ENCODE measurements around the gene SRA1. TPM values are rescaled to one million over a fixed set of nuclear protein-coding genes. Genes with fewer than 3 reads are reported as not detected.

The SRA1 gene
- total RNA-seq, 6 experiments from 2014 or later = 14.4 to 35.4 (median 18.6) TPM

- ATAC-seq (no peak), DNase-seq (no peak)
- Histone ChIP-seq H3K4me3 (no peak overlapping the region), H3K36me3 (peaks cover 0 to 21% (median 8%) of the 10 kb centered on the region in 4 donors), H3K4me1 (peaks cover 0 to 36% (median 18%) of the 10 kb centered on the region in 4 donors), H3K27ac (no peak overlapping the region), H3K9me3 (no peaks in the 10 kb centered on the region), H3K27me3 (no peaks in the 10 kb centered on the region)
- intact Hi-C loops (cut with DNase I) = no loop called here
- TF ChIP-seq, protein P1, sequence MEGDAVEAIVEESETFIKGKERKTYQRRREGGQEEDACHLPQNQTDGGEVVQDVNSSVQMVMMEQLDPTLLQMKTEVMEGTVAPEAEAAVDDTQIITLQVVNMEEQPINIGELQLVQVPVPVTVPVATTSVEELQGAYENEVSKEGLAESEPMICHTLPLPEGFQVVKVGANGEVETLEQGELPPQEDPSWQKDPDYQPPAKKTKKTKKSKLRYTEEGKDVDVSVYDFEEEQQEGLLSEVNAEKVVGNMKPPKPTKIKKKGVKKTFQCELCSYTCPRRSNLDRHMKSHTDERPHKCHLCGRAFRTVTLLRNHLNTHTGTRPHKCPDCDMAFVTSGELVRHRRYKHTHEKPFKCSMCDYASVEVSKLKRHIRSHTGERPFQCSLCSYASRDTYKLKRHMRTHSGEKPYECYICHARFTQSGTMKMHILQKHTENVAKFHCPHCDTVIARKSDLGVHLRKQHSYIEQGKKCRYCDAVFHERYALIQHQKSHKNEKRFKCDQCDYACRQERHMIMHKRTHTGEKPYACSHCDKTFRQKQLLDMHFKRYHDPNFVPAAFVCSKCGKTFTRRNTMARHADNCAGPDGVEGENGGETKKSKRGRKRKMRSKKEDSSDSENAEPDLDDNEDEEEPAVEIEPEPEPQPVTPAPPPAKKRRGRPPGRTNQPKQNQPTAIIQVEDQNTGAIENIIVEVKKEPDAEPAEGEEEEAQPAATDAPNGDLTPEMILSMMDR (IDR thresholded peaks at IDR 0.05) = no peak
- no peak for TF ChIP-seq POLR2A (IDR thresholded peaks at IDR 0.05)
- 36% methylated on average over 2 of the region's 2 CpGs for WGBS (ENCODE audit: insufficient coverage, low coverage, low lambda C conversion rate, missing lambda C conversion rate)
Observed at GRCh38 chr5:140554454-140554853, 2.8 kb downstream of the SRA1 start.

DNA sequence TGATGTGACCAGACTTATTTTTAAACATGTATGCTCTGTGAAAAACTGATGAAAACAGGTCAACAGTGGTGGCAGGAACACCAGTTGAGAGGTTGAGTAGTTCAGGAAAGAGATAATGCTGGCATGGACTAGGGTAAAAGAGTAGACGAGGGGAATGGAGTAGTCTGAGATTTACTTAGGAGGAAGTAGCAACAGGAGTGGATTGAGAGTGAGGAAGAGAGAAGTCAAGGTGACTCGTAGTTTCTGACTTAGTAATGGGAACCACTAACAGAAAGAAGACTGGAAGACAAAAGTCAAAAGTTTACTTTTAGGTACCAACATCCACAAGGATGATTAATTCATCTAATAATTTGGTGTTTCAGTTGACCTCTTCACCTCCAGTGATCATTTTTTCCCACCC, 3.6 kb downstream of the SRA1 start:
- WGBS (ENCODE audit: insufficient coverage, low coverage, low lambda C conversion rate, missing lambda C conversion rate) = 68% methylated on average over 2 of the region's 2 CpGs
- DNase-seq = no peak
- H3K9me3 ChIP-seq = no peaks in the 10 kb centered on the region
- intact Hi-C loops (cut with DNase I) = no loop called here
- H3K4me1 ChIP-seq = peaks cover 0 to 34% (median 21%) of the 10 kb centered on the region in 4 donors
- TF ChIP-seq, protein P1 (IDR thresholded peaks at IDR 0.05) = no peak
- no peak for TF ChIP-seq POLR2A (IDR thresholded peaks at IDR 0.05)
- no peak overlapping the region for H3K4me3 ChIP-seq
- ATAC-seq = no peak
- H3K36me3 ChIP-seq = peaks cover 0 to 25% (median 8%) of the 10 kb centered on the region in 4 donors
- H3K27me3 ChIP-seq = no peaks in the 10 kb centered on the region
- no peak overlapping the region for H3K27ac ChIP-seq

DNA sequence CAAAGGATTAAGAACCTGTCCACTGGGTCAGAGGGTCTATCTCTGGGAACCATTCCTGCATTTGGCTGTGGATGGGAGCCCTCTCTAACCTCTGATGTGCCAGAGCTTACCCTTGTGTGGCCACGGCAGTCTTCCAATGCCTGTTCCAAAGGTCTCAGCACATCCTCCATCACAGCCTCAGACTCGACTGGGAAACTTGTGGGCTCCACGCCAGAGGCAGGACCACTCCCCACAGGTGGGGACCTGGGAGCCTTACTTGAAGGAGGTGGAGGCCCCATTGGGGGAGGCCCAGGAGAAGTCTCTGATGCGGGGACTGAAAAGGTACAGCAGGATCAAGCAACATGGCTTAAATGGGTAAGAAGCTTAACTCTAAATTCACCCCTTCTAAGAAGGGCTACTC, 5.4 kb downstream of the SRA1 start:
- ATAC-seq (no peak), DNase-seq (no peak)
- no peaks in the 10 kb centered on the region for H3K9me3 ChIP-seq
- TF ChIP-seq POLR2A (IDR thresholded peaks at IDR 0.05) = no peak
- TF ChIP-seq, protein P1 (IDR thresholded peaks at IDR 0.05) = no peak
- H3K4me3 ChIP-seq = no peak overlapping the region
- peaks cover 0 to 33% (median 20%) of the 10 kb centered on the region in 4 donors for H3K4me1 ChIP-seq
- 100% methylated on average over 1 of the region's 4 CpGs for WGBS (ENCODE audit: insufficient coverage, low coverage, low lambda C conversion rate, missing lambda C conversion rate)
- H3K36me3 ChIP-seq = peaks cover 0 to 25% (median 8%) of the 10 kb centered on the region in 4 donors
- H3K27ac ChIP-seq = no peak overlapping the region
- intact Hi-C loops (cut with DNase I) = no loop called here
- H3K27me3 ChIP-seq = no peaks in the 10 kb centered on the region

DNA sequence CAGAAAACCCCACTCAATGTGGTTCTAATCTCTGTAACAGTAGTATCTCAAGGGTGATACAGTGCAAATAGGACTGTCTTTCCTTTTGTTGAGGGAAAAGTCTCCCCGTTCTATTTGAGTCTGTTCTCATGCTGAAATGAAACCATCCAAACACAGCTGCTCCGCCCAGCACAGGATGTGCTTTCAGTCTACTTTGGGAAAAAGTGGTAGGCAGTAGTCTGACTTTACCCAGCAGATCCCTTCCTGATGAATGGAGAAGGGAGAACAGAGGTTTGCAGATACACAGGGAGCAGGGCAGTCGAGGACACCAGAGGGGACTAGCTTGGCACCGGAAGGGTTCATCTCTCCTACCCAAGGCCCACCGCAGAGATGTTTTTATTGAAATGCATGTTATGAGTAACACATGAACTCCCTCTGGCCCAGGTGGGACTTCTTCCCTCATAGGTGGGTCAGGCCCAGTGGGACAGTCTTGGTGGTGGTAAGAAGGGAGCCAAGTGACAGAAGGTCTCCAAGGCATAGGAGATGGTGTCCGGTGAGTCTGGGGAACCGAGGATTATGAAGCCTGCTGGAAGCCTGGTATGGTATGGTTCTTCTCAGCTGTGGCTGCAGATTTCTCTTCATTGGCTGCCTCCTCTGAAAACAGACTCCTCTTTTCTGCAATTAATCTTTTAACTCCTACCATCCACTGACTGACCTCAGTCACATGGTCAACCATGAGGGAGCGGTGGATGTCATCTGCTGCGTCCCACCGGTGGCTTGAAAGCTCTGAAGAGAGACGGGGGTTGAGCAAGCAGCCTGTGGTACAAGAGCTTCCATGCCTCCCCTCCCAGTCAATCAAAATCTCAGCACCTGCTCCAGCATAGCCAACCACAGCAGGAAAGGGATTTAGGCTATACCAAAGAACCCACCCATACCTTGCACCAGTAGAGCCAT, 6.9 kb downstream of the SRA1 start:
- WGBS (ENCODE audit: insufficient coverage, low coverage, low lambda C conversion rate, missing lambda C conversion rate) = 64% methylated on average over 5 of the region's 11 CpGs
- Histone ChIP-seq H3K27ac (peak overlapping the region; percentile 91 to 99 (median 94)), H3K27me3 (no peaks in the 10 kb centered on the region), H3K4me1 (peaks cover 0 to 35% (median 21%) of the 10 kb centered on the region in 4 donors), H3K9me3 (no peaks in the 10 kb centered on the region), H3K4me3 (no peak overlapping the region), H3K36me3 (peaks cover 0 to 25% (median 8%) of the 10 kb centered on the region in 4 donors)
- intact Hi-C loops (cut with DNase I) = no loop called here
- TF ChIP-seq POLR2A (IDR thresholded peaks at IDR 0.05) = no peak
- TF ChIP-seq, protein P1 (IDR thresholded peaks at IDR 0.05) = no peak
- ATAC-seq (no peak), DNase-seq (no peak)
